GM13977 (cell line): Measurements from ENCODE around the gene CRYBG3.

ENCODE experiments used
- DNase-seq: peaks from one replicate; pipeline ENCODE4 v3.0.0; 2012; ENCODE audit warnings: low spot score
- in situ Hi-C: fragments of 300-500 bp; cut with MboI; formaldehyde crosslinking; loops from one replicate; pipeline ENCODE4 v1.12.0; 2022; ENCODE audit warnings: low sequenced_read_pairs, low pct_unique_long_range_greater_than_20kb, mixed read lengths, inconsistent platforms; ENCODE audit not compliant: unreplicated experiment
- TF ChIP-seq, protein P1 (sequence below): IDR thresholded peaks from 2 replicates; pipeline ENCODE4 v1.5.1; 2012; ENCODE audit warnings: mild to moderate bottlenecking, control low read depth; ENCODE audit not compliant: insufficient read depth; ENCODE audit errors: extremely low read depth, missing control alignments

Gene CRYBG3

DNA sequence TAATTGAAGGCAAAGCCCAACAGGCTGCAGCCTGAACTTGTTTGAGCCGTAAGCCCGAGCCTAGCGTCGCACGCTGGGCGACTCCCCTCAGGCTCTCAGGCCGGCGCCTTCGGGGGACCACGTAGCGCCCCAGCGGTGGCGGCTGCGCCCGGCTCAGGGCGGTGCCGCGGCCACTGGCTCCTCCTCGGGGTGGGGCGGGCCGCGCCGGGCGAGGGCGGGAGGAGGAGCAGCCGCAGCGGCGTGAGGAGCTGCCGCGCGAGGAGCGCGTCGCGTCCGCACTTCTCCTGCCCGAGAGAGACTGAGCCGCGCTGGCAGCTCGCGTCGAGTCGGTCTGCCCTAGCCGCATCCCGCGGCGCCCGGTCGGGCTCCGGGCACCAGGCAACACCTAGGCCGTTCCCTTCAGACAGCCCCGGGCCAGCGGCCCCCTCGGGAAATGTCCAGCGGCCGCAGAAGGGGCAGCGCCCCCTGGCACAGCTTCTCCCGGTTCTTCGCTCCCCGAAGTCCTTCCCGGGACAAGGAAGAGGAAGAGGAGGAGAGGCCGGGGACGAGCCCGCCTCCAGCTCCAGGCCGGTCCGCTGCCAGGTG lies at the start of gene CRYBG3:
TSS of gene CRYBG3 (plus strand) at position 238 of the 585 bp plus-strand sequence. CDS start at position 434, 196 bp downstream.
- TF ChIP-seq, protein P1, sequence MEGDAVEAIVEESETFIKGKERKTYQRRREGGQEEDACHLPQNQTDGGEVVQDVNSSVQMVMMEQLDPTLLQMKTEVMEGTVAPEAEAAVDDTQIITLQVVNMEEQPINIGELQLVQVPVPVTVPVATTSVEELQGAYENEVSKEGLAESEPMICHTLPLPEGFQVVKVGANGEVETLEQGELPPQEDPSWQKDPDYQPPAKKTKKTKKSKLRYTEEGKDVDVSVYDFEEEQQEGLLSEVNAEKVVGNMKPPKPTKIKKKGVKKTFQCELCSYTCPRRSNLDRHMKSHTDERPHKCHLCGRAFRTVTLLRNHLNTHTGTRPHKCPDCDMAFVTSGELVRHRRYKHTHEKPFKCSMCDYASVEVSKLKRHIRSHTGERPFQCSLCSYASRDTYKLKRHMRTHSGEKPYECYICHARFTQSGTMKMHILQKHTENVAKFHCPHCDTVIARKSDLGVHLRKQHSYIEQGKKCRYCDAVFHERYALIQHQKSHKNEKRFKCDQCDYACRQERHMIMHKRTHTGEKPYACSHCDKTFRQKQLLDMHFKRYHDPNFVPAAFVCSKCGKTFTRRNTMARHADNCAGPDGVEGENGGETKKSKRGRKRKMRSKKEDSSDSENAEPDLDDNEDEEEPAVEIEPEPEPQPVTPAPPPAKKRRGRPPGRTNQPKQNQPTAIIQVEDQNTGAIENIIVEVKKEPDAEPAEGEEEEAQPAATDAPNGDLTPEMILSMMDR = no peak
- DNase-seq = peak; percentile 93
- in situ Hi-C loops = no loop called here

DNA sequence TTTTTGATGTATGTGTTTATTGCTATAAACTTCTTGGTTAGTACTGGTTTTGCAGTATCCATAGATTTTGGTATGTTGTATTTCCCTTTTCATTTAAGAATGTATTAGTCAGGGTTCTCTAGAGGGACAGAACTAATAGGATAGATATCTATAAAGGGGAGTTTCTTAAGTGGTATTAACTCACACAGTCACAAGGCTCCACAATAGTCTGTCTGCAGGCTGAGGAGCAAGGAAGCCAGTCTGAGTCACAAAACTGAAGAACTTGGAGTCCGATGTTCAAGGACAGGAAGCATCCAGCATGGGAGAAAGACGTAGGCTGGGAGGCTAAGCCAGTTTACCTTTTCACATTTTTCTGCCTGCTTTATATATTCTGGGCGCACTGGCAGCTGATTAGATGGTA lies 48.9 kb upstream of the CRYBG3 start:
- no peak for DNase-seq
- in situ Hi-C loops = no loop called here
- TF ChIP-seq, protein P1 = no peak

DNA sequence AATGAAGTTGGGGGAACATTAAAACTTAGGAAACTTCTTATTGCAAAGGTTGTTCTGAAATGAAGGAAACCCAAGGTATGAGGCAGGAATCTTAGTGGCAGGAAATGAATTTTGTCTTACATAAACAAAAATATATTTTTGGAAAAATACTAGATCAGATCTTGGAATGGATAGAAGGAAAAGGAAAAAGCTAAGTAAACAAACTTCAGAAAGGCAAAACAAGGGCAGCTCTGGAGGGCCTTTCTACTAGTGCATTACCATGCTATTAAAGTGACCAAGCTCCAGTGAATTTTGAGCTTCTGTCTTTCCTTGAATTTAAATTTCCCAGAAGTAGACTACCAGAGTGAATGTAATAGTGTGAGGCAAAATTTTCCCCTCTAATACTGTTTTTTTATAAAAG lies 43.7 kb upstream of the CRYBG3 start:
- in situ Hi-C loops = loop anchor here (25.0 kb wide), 1 partner anchor 559 kb away; no protein-coding TSS in a partner anchor
- TF ChIP-seq, protein P1 = no peak
- DNase-seq = no peak

DNA sequence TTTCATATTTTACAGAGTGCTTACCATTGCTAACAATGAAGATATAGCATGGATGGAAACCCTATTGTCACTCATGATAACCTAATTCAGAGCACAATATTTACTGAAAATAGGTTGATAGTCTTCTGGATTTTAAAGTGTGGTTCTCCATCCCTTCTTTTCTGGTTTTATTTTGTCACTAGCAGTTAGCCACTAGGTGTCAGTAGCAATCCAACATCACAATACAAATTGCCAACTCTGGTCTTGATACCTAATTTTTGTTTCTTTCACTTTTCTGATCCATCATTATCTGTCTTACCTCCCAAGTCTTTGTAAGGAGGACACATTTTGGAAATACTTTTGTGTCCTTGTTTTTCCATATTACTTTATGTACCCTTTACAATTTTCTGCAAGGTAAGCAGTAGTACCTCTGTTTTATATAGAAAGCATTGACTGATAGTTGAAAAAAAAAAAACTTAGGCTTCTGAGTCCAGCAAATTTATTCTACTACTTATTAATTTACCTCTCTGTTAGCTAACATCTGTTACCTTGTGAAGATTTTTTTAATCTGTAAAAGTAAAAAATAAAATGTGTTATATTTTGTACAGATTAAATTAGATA lies 28.3 kb upstream of the CRYBG3 start:
- TF ChIP-seq, protein P1 = peak; percentile 83
- in situ Hi-C loops = loop anchor here (5.0 to 25.0 kb wide), 2 partner anchors 229 to 544 kb away; no protein-coding TSS in a partner anchor
- peak; percentile 13 for DNase-seq

DNA sequence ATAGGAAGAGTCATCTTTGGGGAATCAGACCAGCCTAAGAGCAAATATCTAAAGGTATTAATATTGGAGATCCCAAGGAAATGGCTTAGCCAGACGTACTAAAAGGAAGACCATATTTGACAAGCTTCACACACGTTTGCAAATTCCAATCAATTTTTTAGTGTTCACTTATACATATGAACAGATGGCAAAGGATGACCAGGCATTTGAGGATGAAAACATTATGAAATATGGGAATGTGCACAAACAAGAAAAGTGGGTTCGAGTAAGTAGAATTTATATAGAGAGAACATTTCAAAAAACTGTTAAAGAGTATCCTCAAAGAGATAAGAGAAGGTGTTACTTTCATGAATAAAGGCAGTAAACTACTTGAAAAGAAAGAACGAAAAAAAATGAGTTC lies 25.9 kb upstream of the CRYBG3 start:
- TF ChIP-seq, protein P1 = no peak
- in situ Hi-C loops = loop anchor here (25.0 kb wide), 1 partner anchor 541 kb away; no protein-coding TSS in a partner anchor
- no peak for DNase-seq

DNA sequence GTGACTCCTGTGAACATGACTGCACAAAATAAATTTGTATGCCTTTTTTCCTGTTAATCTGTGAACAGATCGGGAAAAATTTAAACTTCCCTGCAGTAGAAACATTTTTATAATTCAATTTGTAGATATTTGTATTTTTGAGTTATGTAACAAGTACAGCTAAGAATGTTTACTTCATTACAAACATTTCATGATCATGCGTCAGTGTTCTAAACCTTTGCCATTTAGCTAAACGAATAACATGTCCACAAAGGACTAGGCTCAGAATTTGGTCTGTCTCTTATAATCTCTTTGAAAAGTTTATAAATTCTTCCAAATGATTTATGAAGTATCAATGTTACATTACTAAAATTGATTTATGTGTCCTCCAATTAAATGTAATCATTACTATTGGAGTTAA lies 17.3 kb upstream of the CRYBG3 start:
- DNase-seq = no peak
- TF ChIP-seq, protein P1 = no peak
- in situ Hi-C loops = no loop called here
